Suprapubic skin (tissue), 4 donors: ENCODE results near the gene PIK3R4. TPM values are rescaled to one million over a fixed set of nuclear protein-coding genes. Genes with fewer than 3 reads are reported as not detected.

Experiments
- total RNA-seq, 4 donors: library from RNA; depleted of rRNA; stranded (reverse); fragments of >200 nt; gene quantifications; one replicate each; pipeline ENCODE4 v1.1.0, GENCODE V29; 2016

PIK3R4 gene
- total RNA-seq, 4 donors from 2014 or later: 35.6 to 48.5 (median 39.3) TPM

Other genes starting within 250 kb of the PIK3R4 start
- gene COL6A6, start 229.7 kb downstream of the PIK3R4 start, total RNA-seq: under 1 TPM in 3 of 4 donors, not detected in 1; 0.11 to 0.62 (median 0.38) TPM
- gene ATP2C1, start 147.3 kb upstream of the PIK3R4 start, total RNA-seq: 10 to 100 TPM; 55.1 to 69.9 (median 64.3) TPM